Measurements from ENCODE around the gene SZRD1.
"Not testable (repeated sequence)": the region's sequence is repeated elsewhere in the genome, so short reads cannot be mapped to it uniquely, and the experiment has no call there.

SZRD1 gene

GRCh38 chr1:16351456-16351993, 15.5 kb upstream of the SZRD1 start:
- intact Hi-C loops (cut with micrococcal nuclease), result no loop called here
- Mint-ChIP-seq H3K27ac (peak overlapping the region; percentile 96), H3K36me3 (ENCODE audit: low read depth) (peaks cover 16% of the 10 kb centered on the region), H3K4me1 (ENCODE audit: low read depth) (peaks cover 21% of the 10 kb centered on the region), H3K9me3 (no peaks in the 10 kb centered on the region), H3K4me3 (peak overlapping the region; percentile 97), H3K27me3 (no peaks in the 10 kb centered on the region)

DNA sequence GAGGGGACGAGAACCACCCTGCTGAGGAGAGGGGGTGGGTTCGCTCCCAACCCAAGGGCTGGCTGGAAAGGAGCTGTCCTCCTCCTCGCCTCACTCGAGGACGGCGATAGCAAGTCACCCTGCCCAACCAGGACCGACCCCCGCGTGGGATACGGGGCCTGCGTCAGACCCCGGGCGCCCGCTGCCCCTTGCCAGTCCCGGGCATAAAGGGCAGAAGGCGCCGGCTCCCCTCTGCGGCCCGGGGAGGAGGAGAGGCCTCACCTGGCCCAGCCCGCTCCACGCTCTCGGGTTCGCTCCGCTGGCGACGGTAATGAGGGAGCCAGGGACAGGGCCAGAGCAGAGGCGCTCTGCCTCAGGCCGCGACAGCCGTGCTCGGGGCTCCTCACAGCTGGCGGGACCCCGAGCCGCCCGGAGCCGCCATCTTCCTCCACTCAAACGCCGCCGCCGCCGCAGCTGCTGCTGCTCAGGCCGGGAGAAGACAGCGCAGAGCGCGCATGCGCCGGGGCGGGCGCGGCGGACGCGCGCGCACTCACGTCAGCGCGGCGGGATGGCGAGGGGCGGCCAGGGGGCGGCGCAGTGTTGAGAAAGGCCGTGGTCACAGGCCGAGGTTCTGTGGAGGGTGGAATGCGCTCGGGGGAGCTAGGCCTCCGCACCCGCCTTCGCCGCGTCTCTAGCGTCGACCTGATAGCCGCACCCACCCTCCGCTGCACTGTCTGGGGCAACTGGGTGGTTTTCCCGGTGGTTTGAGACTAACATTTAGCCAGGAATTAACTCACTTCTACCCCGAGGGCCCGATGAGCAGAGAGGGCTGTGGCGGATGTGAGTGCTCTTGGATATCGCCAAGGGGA, 14.8 kb upstream of the SZRD1 start, which contains the start of gene FBXO42:
TSS of gene FBXO42 (minus strand) at position 487 of the 848 bp plus-strand sequence. CDS start 37,062 bp downstream, outside the sequence.
- Mint-ChIP-seq H3K27ac (peak within 1 kb of the TSS; percentile 96), H3K4me3 (peak within 1 kb of the TSS; percentile 97), H3K27me3 (no peaks in the 10 kb centered on the region), H3K9me3 (no peaks in the 10 kb centered on the region), H3K36me3 (ENCODE audit: low read depth) (peaks cover 16% of the 10 kb centered on the region), H3K4me1 (ENCODE audit: low read depth) (peaks cover 17% of the 10 kb centered on the region)
- intact Hi-C loops (cut with micrococcal nuclease), result no loop called here

GRCh38 chr1:16352842-16353535, 14.1 kb upstream of the SZRD1 start:
- H3K4me3 Mint-ChIP-seq, result peak overlapping the region; percentile 97

GRCh38 chr1:16354619-16355018, 12.4 kb upstream of the SZRD1 start:
- intact Hi-C loops (cut with micrococcal nuclease), result no loop called here
- peaks cover 11% of the 10 kb centered on the region for H3K4me1 Mint-ChIP-seq (ENCODE audit: low read depth)
- H3K36me3 Mint-ChIP-seq (ENCODE audit: low read depth), result peaks cover 16% of the 10 kb centered on the region
- H3K4me3 Mint-ChIP-seq, result no peak overlapping the region
- no peak overlapping the region for H3K27ac Mint-ChIP-seq
- H3K27me3 Mint-ChIP-seq, result no peaks in the 10 kb centered on the region
- no peaks in the 10 kb centered on the region for H3K9me3 Mint-ChIP-seq

More at GRCh38 chr1:16352842-16353535, 14.1 kb upstream of the SZRD1 start:
- intact Hi-C loops (cut with micrococcal nuclease), result no loop called here
- Mint-ChIP-seq H3K4me1 (ENCODE audit: low read depth) (peaks cover 13% of the 10 kb centered on the region), H3K9me3 (no peaks in the 10 kb centered on the region), H3K27ac (peak overlapping the region; percentile 96), H3K36me3 (ENCODE audit: low read depth) (peaks cover 16% of the 10 kb centered on the region), H3K27me3 (no peaks in the 10 kb centered on the region)

GRCh38 chr1:16356867-16357266, 10.2 kb upstream of the SZRD1 start:
- H3K27me3 Mint-ChIP-seq, result no peaks in the 10 kb centered on the region
- intact Hi-C loops (cut with micrococcal nuclease), result no loop called here
- H3K27ac Mint-ChIP-seq, result no peak overlapping the region
- H3K9me3 Mint-ChIP-seq, result no peaks in the 10 kb centered on the region
- no peak overlapping the region for H3K4me3 Mint-ChIP-seq
- no peaks in the 10 kb centered on the region for H3K4me1 Mint-ChIP-seq (ENCODE audit: low read depth)
- peaks cover 7% of the 10 kb centered on the region for H3K36me3 Mint-ChIP-seq (ENCODE audit: low read depth)

DNA sequence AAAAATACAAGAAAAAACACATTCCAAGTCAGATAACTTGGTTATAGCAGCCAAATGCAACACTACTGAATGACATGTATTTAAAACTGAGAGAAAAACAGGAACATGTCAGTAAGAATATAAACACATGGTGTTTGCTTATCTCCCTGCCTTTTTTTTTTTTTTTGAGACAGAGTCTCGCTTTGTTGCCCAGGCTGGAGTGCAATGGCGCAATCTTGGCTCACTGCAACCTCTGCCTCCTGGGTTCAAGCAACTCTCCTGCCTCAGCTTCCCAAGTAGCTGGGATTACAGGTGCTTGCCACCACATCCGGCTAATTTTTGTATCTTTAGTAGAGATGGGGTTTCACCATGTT, 1.9 kb upstream of the SZRD1 start:
- not testable (repeated sequence) for H3K27me3 Mint-ChIP-seq, H3K4me3 Mint-ChIP-seq, H3K9me3 Mint-ChIP-seq
- Mint-ChIP-seq H3K27ac (peak overlapping the region; percentile 99), H3K4me1 (ENCODE audit: low read depth) (peaks cover 33% of the 10 kb centered on the region), H3K36me3 (ENCODE audit: low read depth) (peaks cover 20% of the 10 kb centered on the region)
- intact Hi-C loops (cut with micrococcal nuclease), result loop anchor here (5.0 to 10.0 kb wide), 2 partner anchors 70 to 77 kb away; partner anchors contain the start of gene NECAP2

- H3K9me3 Mint-ChIP-seq, result no peaks in the 10 kb centered on the region
- H3K4me1 Mint-ChIP-seq (ENCODE audit: low read depth), result peaks cover 51% of the 10 kb centered on the region
- intact Hi-C loops (cut with micrococcal nuclease), result loop anchor here (5.0 to 10.0 kb wide), 2 partner anchors 73 to 75 kb away; partner anchors contain the start of gene NECAP2
- peak overlapping the region; percentile 98 for H3K4me3 Mint-ChIP-seq
- H3K27ac Mint-ChIP-seq, result peak overlapping the region; percentile 99
- H3K27me3 Mint-ChIP-seq, result no peaks in the 10 kb centered on the region
- H3K36me3 Mint-ChIP-seq (ENCODE audit: low read depth), result peaks cover 28% of the 10 kb centered on the region
These were observed 371 bp downstream of the SZRD1 start for GRCh38 chr1:16367258-16367967.

DNA sequence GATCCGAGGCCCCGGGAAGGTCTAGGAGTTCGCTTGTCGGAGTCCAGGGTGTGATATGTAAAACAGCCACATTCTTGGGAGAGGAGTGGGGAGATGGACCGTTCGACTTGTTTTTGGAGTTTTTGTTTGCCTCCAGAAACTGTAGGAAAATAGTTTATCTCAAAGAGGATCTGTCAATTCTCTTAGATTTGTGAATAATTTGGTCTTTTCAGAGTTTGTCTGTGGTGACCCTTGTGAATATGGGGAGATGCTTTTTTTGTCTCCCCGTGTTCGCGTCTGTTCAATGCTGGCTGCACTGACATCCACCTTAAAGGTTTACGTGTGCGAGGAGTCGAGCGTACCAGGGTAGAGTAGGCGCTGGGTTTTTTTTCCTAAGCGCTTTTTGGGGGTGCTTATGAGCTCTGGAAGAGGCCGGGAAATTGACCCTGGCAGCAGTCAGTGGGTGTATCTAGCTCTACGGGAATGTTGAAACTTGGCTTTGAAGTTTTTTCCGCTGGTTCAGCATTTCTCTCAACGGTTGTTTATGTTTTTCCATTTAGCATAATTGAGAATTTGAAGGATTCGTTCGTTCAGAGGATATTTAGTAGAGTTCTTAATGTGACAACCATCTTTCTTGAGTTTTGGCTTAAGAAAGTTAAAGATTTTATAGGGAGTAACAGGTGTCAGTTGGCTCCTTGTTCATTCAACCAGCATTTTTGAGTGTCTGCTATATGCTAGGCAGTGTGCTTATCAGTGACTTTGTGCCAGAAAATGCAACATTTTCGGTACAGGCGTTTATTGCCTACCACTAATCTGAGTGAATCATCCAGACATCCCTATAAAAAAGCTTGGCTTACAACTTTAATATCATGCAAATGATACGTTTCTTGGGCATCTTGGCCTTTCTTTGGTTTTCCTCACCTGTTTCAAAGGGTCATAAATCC, 1.2 kb downstream of the SZRD1 start:
- H3K36me3 Mint-ChIP-seq (ENCODE audit: low read depth), result peaks cover 36% of the 10 kb centered on the region
- H3K4me1 Mint-ChIP-seq (ENCODE audit: low read depth), result peaks cover 58% of the 10 kb centered on the region
- peak overlapping the region; percentile 98 for H3K4me3 Mint-ChIP-seq
- H3K27ac Mint-ChIP-seq, result peak overlapping the region; percentile 99
- H3K27me3 Mint-ChIP-seq, result no peaks in the 10 kb centered on the region
- no peaks in the 10 kb centered on the region for H3K9me3 Mint-ChIP-seq
- intact Hi-C loops (cut with micrococcal nuclease), result loop anchor here (5.0 to 10.0 kb wide), 2 partner anchors 73 to 74 kb away; partner anchors contain the start of gene NECAP2

DNA sequence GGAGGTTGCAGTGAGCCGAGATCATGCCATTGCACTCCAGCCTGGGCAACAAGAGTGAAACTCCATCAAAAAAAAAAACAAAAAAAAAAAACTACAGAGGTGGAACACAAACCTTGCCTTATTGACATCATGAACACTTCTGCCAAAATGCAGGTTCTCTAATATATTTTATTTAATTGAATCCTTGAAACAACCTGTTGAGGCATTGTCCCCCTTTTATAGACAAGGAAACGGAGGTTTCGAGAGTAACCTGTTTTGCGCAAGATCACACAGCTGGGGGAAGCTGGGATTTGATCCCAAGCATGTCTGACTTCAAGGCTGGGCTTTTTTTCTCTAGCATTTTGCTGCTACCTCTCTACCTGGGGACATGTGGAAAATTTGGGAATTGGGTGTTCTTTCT, 2.8 kb downstream of the SZRD1 start:
- intact Hi-C loops (cut with micrococcal nuclease), result loop anchor here (5.0 to 10.0 kb wide), 2 partner anchors 72 to 75 kb away; partner anchors contain the start of gene NECAP2
- Mint-ChIP-seq H3K4me3 (no peak overlapping the region), H3K27ac (no peak overlapping the region), H3K27me3 (no peaks in the 10 kb centered on the region), H3K4me1 (ENCODE audit: low read depth) (peaks cover 65% of the 10 kb centered on the region), H3K9me3 (no peaks in the 10 kb centered on the region), H3K36me3 (ENCODE audit: low read depth) (peaks cover 36% of the 10 kb centered on the region)

DNA sequence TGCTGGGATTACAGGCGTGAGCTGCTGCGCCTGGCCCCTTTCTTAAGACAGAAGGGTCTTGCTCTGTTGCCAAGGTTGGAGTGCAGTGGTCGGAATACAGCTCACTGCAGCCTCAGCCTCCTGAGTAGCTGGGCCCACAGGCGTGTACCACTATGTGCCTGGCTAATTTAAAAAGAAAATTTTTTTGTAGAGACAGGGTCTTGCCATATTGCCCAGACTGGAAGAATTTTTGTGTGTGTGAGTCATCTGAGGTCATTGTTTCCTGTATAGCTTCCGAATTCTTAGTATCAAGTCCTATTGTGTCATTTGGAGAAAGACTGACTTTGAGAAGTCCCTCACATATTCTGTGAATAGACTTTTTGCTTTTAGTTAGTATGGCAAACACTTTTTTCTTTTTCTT, 4.7 kb downstream of the SZRD1 start:
- peak overlapping the region; percentile 26 for H3K4me3 Mint-ChIP-seq
- no peaks in the 10 kb centered on the region for H3K9me3 Mint-ChIP-seq
- peaks cover 37% of the 10 kb centered on the region for H3K36me3 Mint-ChIP-seq (ENCODE audit: low read depth)
- H3K27ac Mint-ChIP-seq, result peak overlapping the region; percentile 53
- H3K27me3 Mint-ChIP-seq, result no peaks in the 10 kb centered on the region
- H3K4me1 Mint-ChIP-seq (ENCODE audit: low read depth), result peaks cover 74% of the 10 kb centered on the region
- intact Hi-C loops (cut with micrococcal nuclease), result no loop called here

GRCh38 chr1:16372535-16373285, 5.7 kb downstream of the SZRD1 start:
- peak overlapping the region; percentile 53 for H3K27ac Mint-ChIP-seq
- H3K27me3 Mint-ChIP-seq, result no peaks in the 10 kb centered on the region
- intact Hi-C loops (cut with micrococcal nuclease), result no loop called here
- H3K36me3 Mint-ChIP-seq (ENCODE audit: low read depth), result peaks cover 33% of the 10 kb centered on the region
- no peaks in the 10 kb centered on the region for H3K9me3 Mint-ChIP-seq
- H3K4me3 Mint-ChIP-seq, result no peak overlapping the region
- H3K4me1 Mint-ChIP-seq (ENCODE audit: low read depth), result peaks cover 84% of the 10 kb centered on the region

DNA sequence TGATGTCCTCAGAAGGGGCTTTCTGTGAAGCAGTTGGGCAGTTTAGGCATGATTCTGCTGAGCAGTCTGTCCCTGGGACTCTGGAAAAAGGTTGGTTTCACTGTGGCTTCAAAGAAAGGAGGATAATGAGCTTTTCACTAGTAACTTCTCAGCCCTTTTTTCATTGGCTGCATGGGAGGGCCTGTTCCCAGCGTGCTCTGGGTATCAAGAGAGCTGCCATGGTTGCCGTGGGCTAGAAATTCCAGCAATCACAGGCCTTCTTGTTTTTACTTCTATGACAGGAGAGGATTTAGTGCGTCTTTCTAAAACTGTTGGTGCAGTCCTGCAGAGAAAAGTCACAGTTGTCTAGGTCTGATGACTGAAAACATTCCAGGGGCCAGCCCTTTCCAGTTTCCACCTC, 7.2 kb downstream of the SZRD1 start:
- intact Hi-C loops (cut with micrococcal nuclease), result no loop called here
- Mint-ChIP-seq H3K4me3 (no peak overlapping the region), H3K36me3 (ENCODE audit: low read depth) (peaks cover 25% of the 10 kb centered on the region), H3K27me3 (no peaks in the 10 kb centered on the region), H3K4me1 (ENCODE audit: low read depth) (peaks cover 77% of the 10 kb centered on the region), H3K9me3 (no peaks in the 10 kb centered on the region), H3K27ac (peak overlapping the region; percentile 46)
